ENCODE results near the gene DNAH9.

DNAH9 gene

GRCh38 chr17:11624976-11625375 is 26.7 kb downstream of the DNAH9 start:
- TF ChIP-seq POLR2A (IDR thresholded peaks at IDR 0.05; ENCODE audit: low read depth, low read length) (no peak), PAX5 (IDR thresholded peaks at IDR 0.05; ENCODE audit: insufficient read depth, low read length, severe bottlenecking) (no peak), POLR2AphosphoS5 (IDR thresholded peaks at IDR 0.05; ENCODE audit: low read depth, low read length) (no peak), TAF1 (IDR thresholded peaks at IDR 0.05; ENCODE audit: low read depth, low read length) (no peak), POU2F2 (IDR thresholded peaks at IDR 0.05; ENCODE audit: low read depth, low read length) (no peak), SPI1 (IDR thresholded peaks at IDR 0.05; ENCODE audit: low read depth, low read length) (no peak)
- DNase-seq (ENCODE audit: insufficient read length, low spot score), result no peak
- FAIRE-seq, result no peak

- DNase-seq (ENCODE audit: insufficient read length, low spot score), result no peak
- FAIRE-seq, result no peak
- TF ChIP-seq PAX5 (IDR thresholded peaks at IDR 0.05; ENCODE audit: insufficient read depth, low read length, severe bottlenecking) (no peak), POLR2A (IDR thresholded peaks at IDR 0.05; ENCODE audit: low read depth, low read length) (no peak), TAF1 (IDR thresholded peaks at IDR 0.05; ENCODE audit: low read depth, low read length) (no peak), POU2F2 (IDR thresholded peaks at IDR 0.05; ENCODE audit: low read depth, low read length) (no peak), POLR2AphosphoS5 (IDR thresholded peaks at IDR 0.05; ENCODE audit: low read depth, low read length) (no peak), SPI1 (IDR thresholded peaks at IDR 0.05; ENCODE audit: low read depth, low read length) (no peak)
Observed at GRCh38 chr17:11625878-11626277, 27.6 kb downstream of the DNAH9 start.

- DNase-seq (ENCODE audit: insufficient read length, low spot score), result no peak
- TF ChIP-seq POLR2A (IDR thresholded peaks at IDR 0.05; ENCODE audit: low read depth, low read length) (no peak), PAX5 (IDR thresholded peaks at IDR 0.05; ENCODE audit: insufficient read depth, low read length, severe bottlenecking) (no peak), TAF1 (IDR thresholded peaks at IDR 0.05; ENCODE audit: low read depth, low read length) (no peak), SPI1 (IDR thresholded peaks at IDR 0.05; ENCODE audit: low read depth, low read length) (no peak), POLR2AphosphoS5 (IDR thresholded peaks at IDR 0.05; ENCODE audit: low read depth, low read length) (no peak), POU2F2 (IDR thresholded peaks at IDR 0.05; ENCODE audit: low read depth, low read length) (no peak)
- no peak for FAIRE-seq
Observed at GRCh38 chr17:11627301-11627940, 29.2 kb downstream of the DNAH9 start.

DNA sequence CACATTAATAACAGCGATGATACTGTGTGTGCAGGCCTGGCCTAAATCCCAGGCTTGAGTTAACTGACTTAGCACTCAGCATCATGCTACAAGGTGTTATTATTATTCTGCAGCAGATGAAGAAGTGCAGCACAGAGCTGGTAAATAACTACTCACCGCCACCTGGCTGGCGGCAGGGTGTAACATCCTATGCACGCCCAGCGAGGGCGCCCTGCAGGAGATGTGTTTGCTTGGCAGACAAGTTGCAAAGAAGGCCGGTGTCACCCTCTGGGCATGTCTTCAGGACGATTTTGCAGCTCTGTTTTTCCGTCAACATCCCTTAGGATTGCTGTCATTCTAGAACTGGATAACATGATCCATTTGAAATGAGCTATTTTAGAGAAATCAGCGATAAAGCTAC is 30.1 kb downstream of the DNAH9 start:
- DNase-seq (ENCODE audit: insufficient read length, low spot score), result no peak
- no peak for FAIRE-seq
- TF ChIP-seq PAX5 (IDR thresholded peaks at IDR 0.05; ENCODE audit: insufficient read depth, low read length, severe bottlenecking) (no peak), POLR2AphosphoS5 (IDR thresholded peaks at IDR 0.05; ENCODE audit: low read depth, low read length) (no peak), POLR2A (IDR thresholded peaks at IDR 0.05; ENCODE audit: low read depth, low read length) (no peak), SPI1 (IDR thresholded peaks at IDR 0.05; ENCODE audit: low read depth, low read length) (no peak), TAF1 (IDR thresholded peaks at IDR 0.05; ENCODE audit: low read depth, low read length) (no peak), POU2F2 (IDR thresholded peaks at IDR 0.05; ENCODE audit: low read depth, low read length) (no peak)

DNA sequence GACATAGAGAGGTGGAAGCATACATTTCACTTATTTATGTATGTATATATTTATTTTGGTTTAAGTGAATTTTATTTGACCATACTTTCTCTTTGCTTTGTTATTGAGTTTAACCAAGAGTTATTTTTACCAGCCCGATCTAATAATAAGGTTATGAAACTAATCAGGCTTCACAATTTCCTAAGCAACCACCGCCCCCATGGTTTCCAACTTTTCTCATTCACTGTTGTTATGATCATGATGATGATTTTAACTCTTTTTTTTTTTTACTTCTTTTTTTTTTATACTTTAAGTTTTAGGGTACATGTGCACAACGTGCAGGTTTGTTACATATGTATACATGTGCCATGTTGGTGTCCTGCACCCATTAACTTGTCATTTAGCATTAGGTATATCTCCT is 30.6 kb downstream of the DNAH9 start:
- TF ChIP-seq POLR2AphosphoS5 (IDR thresholded peaks at IDR 0.05; ENCODE audit: low read depth, low read length), result no peak
- TF ChIP-seq SPI1 (IDR thresholded peaks at IDR 0.05; ENCODE audit: low read depth, low read length), result no peak
- DNase-seq (ENCODE audit: insufficient read length, low spot score) (no peak), FAIRE-seq (no peak)

- DNase-seq (ENCODE audit: insufficient read length, low spot score) (no peak), FAIRE-seq (no peak)
- TF ChIP-seq PAX5 (IDR thresholded peaks at IDR 0.05; ENCODE audit: insufficient read depth, low read length, severe bottlenecking), result no peak
- TF ChIP-seq POU2F2 (IDR thresholded peaks at IDR 0.05; ENCODE audit: low read depth, low read length), result no peak
- TF ChIP-seq SPI1 (IDR thresholded peaks at IDR 0.05; ENCODE audit: low read depth, low read length), result no peak
- no peak for TF ChIP-seq POLR2AphosphoS5 (IDR thresholded peaks at IDR 0.05; ENCODE audit: low read depth, low read length)
- TF ChIP-seq POLR2A (IDR thresholded peaks at IDR 0.05; ENCODE audit: low read depth, low read length), result no peak
- TF ChIP-seq TAF1 (IDR thresholded peaks at IDR 0.05; ENCODE audit: low read depth, low read length), result no peak
Observed at GRCh38 chr17:11636771-11637170, 38.5 kb downstream of the DNAH9 start.

DNA sequence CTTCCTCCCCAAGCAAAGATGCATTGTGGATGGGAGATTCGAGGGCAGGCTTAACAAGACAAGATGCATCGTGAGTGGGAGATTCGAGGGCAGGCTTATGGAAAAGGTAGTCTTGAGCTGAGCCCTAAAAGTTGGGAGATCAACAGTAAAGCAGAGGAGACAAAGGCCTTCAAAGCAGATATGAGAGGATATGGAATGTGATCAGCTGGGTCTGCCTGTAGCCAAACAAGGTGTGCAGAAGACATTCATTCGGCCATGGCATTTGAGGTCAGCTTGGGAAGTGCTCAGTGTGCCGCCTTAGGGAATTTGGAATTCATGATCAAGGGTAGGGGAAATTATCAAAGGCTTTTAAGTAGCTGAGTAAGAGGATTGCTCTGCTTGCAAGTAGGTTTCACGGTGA is 39.5 kb downstream of the DNAH9 start:
- no peak for DNase-seq (ENCODE audit: insufficient read length, low spot score)
- no peak for FAIRE-seq
- no peak for TF ChIP-seq SPI1 (IDR thresholded peaks at IDR 0.05; ENCODE audit: low read depth, low read length)
- no peak for TF ChIP-seq TAF1 (IDR thresholded peaks at IDR 0.05; ENCODE audit: low read depth, low read length)
- no peak for TF ChIP-seq POLR2A (IDR thresholded peaks at IDR 0.05; ENCODE audit: low read depth, low read length)
- no peak for TF ChIP-seq POLR2AphosphoS5 (IDR thresholded peaks at IDR 0.05; ENCODE audit: low read depth, low read length)
- no peak for TF ChIP-seq POU2F2 (IDR thresholded peaks at IDR 0.05; ENCODE audit: low read depth, low read length)
- TF ChIP-seq PAX5 (IDR thresholded peaks at IDR 0.05; ENCODE audit: insufficient read depth, low read length, severe bottlenecking), result no peak

DNA sequence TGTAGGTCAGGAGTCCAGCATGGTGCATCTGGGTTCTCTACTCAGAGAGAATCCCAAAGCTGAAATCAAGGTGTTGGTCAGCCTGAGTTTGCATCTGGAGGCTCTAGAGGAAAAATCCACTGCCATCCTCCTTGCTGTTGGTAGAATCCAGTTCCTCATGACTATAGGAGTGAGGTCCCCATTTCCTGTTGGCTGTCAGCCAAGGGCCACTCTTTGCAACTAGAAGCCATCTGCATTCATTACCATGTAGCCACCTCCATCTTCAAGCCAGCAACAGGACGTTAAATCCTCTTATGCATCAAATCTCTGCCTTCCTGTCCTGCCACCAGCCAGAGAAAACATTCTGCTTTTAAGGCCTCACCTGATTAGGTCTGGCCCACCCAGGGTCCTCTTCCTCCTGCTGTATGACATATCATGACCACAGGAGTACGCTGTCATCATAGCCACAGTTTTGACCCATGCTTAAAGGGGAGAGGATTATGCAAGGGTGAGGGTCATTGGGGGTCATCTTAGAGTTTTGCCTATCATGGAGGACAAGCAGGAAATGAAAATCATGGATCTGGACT is 40.5 kb downstream of the DNAH9 start:
- FAIRE-seq (no peak), DNase-seq (ENCODE audit: insufficient read length, low spot score) (no peak)
- TF ChIP-seq TAF1 (IDR thresholded peaks at IDR 0.05; ENCODE audit: low read depth, low read length), result no peak

DNA sequence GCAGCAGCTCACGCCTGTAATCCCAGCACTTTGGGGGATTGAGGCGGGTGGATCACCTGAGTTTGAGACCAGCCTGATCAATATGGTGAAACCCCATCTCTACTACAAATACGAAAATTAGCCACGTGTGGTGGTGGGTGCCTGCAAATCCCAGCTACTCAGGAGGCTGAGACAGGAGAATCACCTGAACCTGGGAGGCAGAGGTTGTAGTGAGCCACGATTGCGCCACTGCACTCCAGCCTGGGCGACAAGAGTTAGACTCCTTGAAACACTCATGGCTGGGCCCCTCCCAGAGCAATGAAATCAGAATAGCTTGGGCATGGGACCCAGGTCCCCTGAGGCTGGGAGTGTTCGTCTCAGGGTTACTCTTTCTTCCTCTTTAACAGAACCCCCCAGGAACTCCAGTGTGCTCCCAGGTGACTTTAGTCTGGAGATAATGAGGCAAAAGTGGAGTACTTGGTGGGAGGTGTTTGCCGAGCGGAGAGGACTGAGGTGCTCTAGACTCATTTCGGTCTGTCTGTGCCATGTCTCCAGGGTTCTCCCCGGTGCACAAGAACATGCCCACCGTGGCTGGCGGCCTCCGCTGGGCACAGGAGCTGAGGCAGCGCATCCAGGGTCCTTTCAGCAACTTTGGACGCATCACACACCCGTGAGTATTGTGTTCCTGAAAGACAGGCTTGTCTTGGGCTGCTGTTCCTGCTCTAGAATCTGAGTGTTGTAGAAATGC is 41.6 kb downstream of the DNAH9 start:
- FAIRE-seq, result no peak
- no peak for TF ChIP-seq POLR2A (IDR thresholded peaks at IDR 0.05; ENCODE audit: low read depth, low read length)
- TF ChIP-seq SPI1 (IDR thresholded peaks at IDR 0.05; ENCODE audit: low read depth, low read length), result no peak
- no peak for TF ChIP-seq POLR2AphosphoS5 (IDR thresholded peaks at IDR 0.05; ENCODE audit: low read depth, low read length)
- no peak for TF ChIP-seq POU2F2 (IDR thresholded peaks at IDR 0.05; ENCODE audit: low read depth, low read length)
- TF ChIP-seq TAF1 (IDR thresholded peaks at IDR 0.05; ENCODE audit: low read depth, low read length), result no peak
- TF ChIP-seq PAX5 (IDR thresholded peaks at IDR 0.05; ENCODE audit: insufficient read depth, low read length, severe bottlenecking), result no peak
- DNase-seq (ENCODE audit: insufficient read length, low spot score), result no peak

GRCh38 chr17:11640463-11640814 is 42.2 kb downstream of the DNAH9 start:
- no peak for FAIRE-seq
- DNase-seq (ENCODE audit: insufficient read length, low spot score), result no peak
- TF ChIP-seq PAX5 (IDR thresholded peaks at IDR 0.05; ENCODE audit: insufficient read depth, low read length, severe bottlenecking) (no peak), POLR2AphosphoS5 (IDR thresholded peaks at IDR 0.05; ENCODE audit: low read depth, low read length) (no peak), SPI1 (IDR thresholded peaks at IDR 0.05; ENCODE audit: low read depth, low read length) (no peak)

All from GM12891 (cell line).